DMS 273 treated with DMSO at 0.1 percent for 48 hours (cell line): Measurements from ENCODE around the gene MLPH.
"Not testable (repeated sequence)": the region's sequence is repeated elsewhere in the genome, so short reads cannot be mapped to it uniquely, and the experiment has no call there.

Source experiments
- DNase-seq: peaks from one replicate; lab custom pipeline; 2025; lab: John Stamatoyannopoulos, UW

MLPH gene

GRCh38 chr2:237457388-237457941 is 29.6 kb upstream of the MLPH start:
- no peak for DNase-seq

- no peak for DNase-seq
Observed at GRCh38 chr2:237458519-237458918, 28.5 kb upstream of the MLPH start.

GRCh38 chr2:237459226-237459625 is 27.8 kb upstream of the MLPH start:
- DNase-seq, result no peak

GRCh38 chr2:237459741-237460174 is 27.3 kb upstream of the MLPH start:
- no peak for DNase-seq

- no peak for DNase-seq
Observed at GRCh38 chr2:237464757-237465391, 22.2 kb upstream of the MLPH start.

GRCh38 chr2:237465515-237466148 is 21.4 kb upstream of the MLPH start:
- DNase-seq, result no peak

GRCh38 chr2:237466211-237466610 is 20.8 kb upstream of the MLPH start:
- DNase-seq, result no peak

- no peak for DNase-seq
Observed at GRCh38 chr2:237467447-237468179, 19.4 kb upstream of the MLPH start.

- not testable (repeated sequence) for DNase-seq
Observed at GRCh38 chr2:237469410-237469809, 17.6 kb upstream of the MLPH start.

- DNase-seq, result no peak
Observed at GRCh38 chr2:237469849-237470248, 17.2 kb upstream of the MLPH start.

- no peak for DNase-seq
Observed at GRCh38 chr2:237470914-237471313, 16.1 kb upstream of the MLPH start.

- DNase-seq, result no peak
Observed at GRCh38 chr2:237471438-237472186, 15.4 kb upstream of the MLPH start.

- DNase-seq, result no peak
Observed at GRCh38 chr2:237472187-237472712, 14.8 kb upstream of the MLPH start.

GRCh38 chr2:237472909-237473877 is 13.9 kb upstream of the MLPH start:
- no peak for DNase-seq

- no peak for DNase-seq
Observed at GRCh38 chr2:237473878-237474441, 13.1 kb upstream of the MLPH start.

- no peak for DNase-seq
Observed at GRCh38 chr2:237474442-237474911, 12.6 kb upstream of the MLPH start.

GRCh38 chr2:237474931-237475703 is 11.9 kb upstream of the MLPH start:
- no peak for DNase-seq

GRCh38 chr2:237475704-237476141 is 11.3 kb upstream of the MLPH start:
- no peak for DNase-seq

GRCh38 chr2:237478095-237478494 is 9.0 kb upstream of the MLPH start:
- no peak for DNase-seq
